BLaER1 treated with 17β-estradiol and CSF1 and Interleukin-3, amounts not matched to agents 10 nM and 100 nM (cell line): ENCODE measurements around the gene ZNF217.
"Not testable (repeated sequence)": the region's sequence is repeated elsewhere in the genome, so short reads cannot be mapped to it uniquely, and the experiment has no call there.

ENCODE experiments used
- H3K27ac ChIP-seq, 11 experiments: shearing (Covaris generic); formaldehyde crosslinking; 2 replicates each; pipeline ENCODE4 v1.8.1; 2022
- H3K27me3 ChIP-seq, 11 experiments: shearing (Covaris generic); formaldehyde crosslinking; 2 replicates each; pipeline ENCODE4 v1.8.1; 2022
- H3K36me3 ChIP-seq, 11 experiments: shearing (Covaris generic); formaldehyde crosslinking; 2 replicates each; pipeline ENCODE4 v1.8.1; 2022
- H3K4me1 ChIP-seq, 10 experiments: shearing (Covaris generic); formaldehyde crosslinking; 2 replicates each; pipeline ENCODE4 v1.8.1; 2022
- H3K4me2 ChIP-seq, 11 experiments: shearing (Covaris generic); formaldehyde crosslinking; 2 replicates each; pipeline ENCODE4 v1.8.1; 2022
- H3K4me3 ChIP-seq, 10 experiments: shearing (Covaris generic); formaldehyde crosslinking; 2 replicates each; pipeline ENCODE4 v1.8.1; 2022
- H3K9ac ChIP-seq, 11 experiments: shearing (Covaris generic); formaldehyde crosslinking; 2 replicates each; pipeline ENCODE4 v1.8.1; 2022
- H3K9me3 ChIP-seq, 11 experiments: shearing (Covaris generic); formaldehyde crosslinking; replicated peaks in 1 of 11; 2 replicates each; pipeline ENCODE4 v1.8.1; 2022
- H4K20me1 ChIP-seq, 11 experiments: shearing (Covaris generic); formaldehyde crosslinking; 2 replicates each; pipeline ENCODE4 v1.8.1; 2022
- Cebpa-rat ChIP-seq, 11 experiments: shearing (Covaris generic); IDR thresholded peaks; 2 replicates each; pipeline ENCODE4 v1.8.1; 2022

ZNF217 gene

GRCh38 chr20:53623134-53623453 is 29.5 kb upstream of the ZNF217 start:
- Histone ChIP-seq H3K9me3 (no peaks in the 10 kb centered on the region), H3K36me3 (no peaks in the 10 kb centered on the region), H3K27me3 (no peaks in the 10 kb centered on the region), H3K9ac (peak overlapping the region; percentile 77 to 88 (median 83)), H3K4me2 (peak overlapping the region; percentile 76 to 99 (median 81)), H3K27ac (peak overlapping the region; percentile 80 to 99 (median 94)), H4K20me1 (no peaks in the 10 kb centered on the region), H3K4me3 (peak overlapping the region; percentile 20 to 57 (median 40); a peak in 18 of 20 replicates), H3K4me1 (peaks cover 52 to 89% (median 67%) of the 10 kb centered on the region in 10 experiments)
- no peak for TF ChIP-seq Cebpa-rat (IDR thresholded peaks at IDR 0.05)

GRCh38 chr20:53622247-53623133 is 28.9 kb upstream of the ZNF217 start:
- H3K9ac ChIP-seq = peak overlapping the region; percentile 77 to 88 (median 83); a peak in 21 of 22 replicates
- no peak for TF ChIP-seq Cebpa-rat (IDR thresholded peaks at IDR 0.05)
- H3K36me3 ChIP-seq = no peaks in the 10 kb centered on the region
- no peaks in the 10 kb centered on the region for H3K9me3 ChIP-seq
- H3K27me3 ChIP-seq = no peaks in the 10 kb centered on the region
- peaks cover 52 to 88% (median 67%) of the 10 kb centered on the region in 10 experiments for H3K4me1 ChIP-seq
- H4K20me1 ChIP-seq = no peaks in the 10 kb centered on the region
- H3K4me3 ChIP-seq = peak overlapping the region in 9 of 10 experiments; percentile 2 to 46 (median 38); a peak in 7 of 20 replicates
- peak overlapping the region; percentile 80 to 99 (median 94) for H3K27ac ChIP-seq
- peak overlapping the region; percentile 76 to 99 (median 81) for H3K4me2 ChIP-seq

- Histone ChIP-seq H3K9me3 (no peaks in the 10 kb centered on the region), H3K9ac (peak overlapping the region; percentile 58 to 88 (median 82); a peak in 21 of 22 replicates), H4K20me1 (no peaks in the 10 kb centered on the region), H3K36me3 (no peaks in the 10 kb centered on the region), H3K4me2 (peak overlapping the region; percentile 76 to 99 (median 81)), H3K27ac (peak overlapping the region; percentile 80 to 99 (median 94)), H3K4me3 (peak overlapping the region in 1 of 10 experiments; percentile 26; a peak in 2 of 20 replicates), H3K4me1 (peaks cover 52 to 85% (median 67%) of the 10 kb centered on the region in 10 experiments), H3K27me3 (no peaks in the 10 kb centered on the region)
- no peak for TF ChIP-seq Cebpa-rat (IDR thresholded peaks at IDR 0.05)
Observed at GRCh38 chr20:53621482-53622246, 28.0 kb upstream of the ZNF217 start.

- H3K27ac ChIP-seq = peak overlapping the region in 8 of 11 experiments; percentile 37 to 60 (median 50); a peak in 13 of 22 replicates
- H3K27me3 ChIP-seq, H3K4me3 ChIP-seq, H4K20me1 ChIP-seq, H3K36me3 ChIP-seq, H3K9me3 ChIP-seq: not testable (repeated sequence)
- 0 out of 22 replicates have a peak overlapping the region, but pooled peaks of 1 of the 11 experiments have one; percentile 42 for H3K9ac ChIP-seq
- peak overlapping the region in 6 of 11 experiments; percentile 46 to 82 (median 66); a peak in 10 of 22 replicates for H3K4me2 ChIP-seq
- H3K4me1 ChIP-seq = peaks cover 39 to 75% (median 54%) of the 10 kb centered on the region in 10 experiments
Observed at GRCh38 chr20:53618490-53619000, 24.9 kb upstream of the ZNF217 start.

- peaks cover 33 to 76% (median 54%) of the 10 kb centered on the region in 10 experiments for H3K4me1 ChIP-seq
- H3K4me3 ChIP-seq = no peak overlapping the region
- no peak for TF ChIP-seq Cebpa-rat (IDR thresholded peaks at IDR 0.05)
- no peak overlapping the region for H3K4me2 ChIP-seq
- H3K27ac ChIP-seq = no peak overlapping the region
- no peaks in the 10 kb centered on the region for H3K27me3 ChIP-seq
- no peaks in the 10 kb centered on the region for H4K20me1 ChIP-seq
- no peaks in the 10 kb centered on the region for H3K36me3 ChIP-seq
- H3K9ac ChIP-seq = no peak overlapping the region
- no peaks in the 10 kb centered on the region for H3K9me3 ChIP-seq
Observed at GRCh38 chr20:53617791-53618489, 24.3 kb upstream of the ZNF217 start.

- H3K9me3 ChIP-seq, H4K20me1 ChIP-seq, H3K4me3 ChIP-seq, H3K9ac ChIP-seq, H3K27ac ChIP-seq, H3K27me3 ChIP-seq, H3K4me2 ChIP-seq, H3K36me3 ChIP-seq: not testable (repeated sequence)
- H3K4me1 ChIP-seq = peaks cover 26 to 74% (median 54%) of the 10 kb centered on the region in 10 experiments
Observed at GRCh38 chr20:53616489-53616888, 22.9 kb upstream of the ZNF217 start.

- H3K27me3 ChIP-seq = no peaks in the 10 kb centered on the region
- peaks cover 0 to under 1% (median 0%) of the 10 kb centered on the region in 11 experiments; a peak in 1 of 22 replicates for H3K9me3 ChIP-seq
- no peaks in the 10 kb centered on the region for H4K20me1 ChIP-seq
- peaks cover 28 to 69% (median 53%) of the 10 kb centered on the region in 10 experiments for H3K4me1 ChIP-seq
- H3K9ac ChIP-seq = no peak overlapping the region
- H3K36me3 ChIP-seq = no peaks in the 10 kb centered on the region
- TF ChIP-seq Cebpa-rat (IDR thresholded peaks at IDR 0.05) = no peak
- H3K4me3 ChIP-seq = no peak overlapping the region
- H3K27ac ChIP-seq = peak overlapping the region in 4 of 11 experiments; percentile 8 to 99 (median 66); a peak in 6 of 22 replicates
- H3K4me2 ChIP-seq = peak overlapping the region in 4 of 11 experiments; percentile 15 to 96 (median 72); a peak in 7 of 22 replicates
Observed at GRCh38 chr20:53613748-53614147, 20.1 kb upstream of the ZNF217 start.

GRCh38 chr20:53612289-53612688 is 18.6 kb upstream of the ZNF217 start:
- not testable (repeated sequence) for H3K36me3 ChIP-seq, H3K27me3 ChIP-seq, H4K20me1 ChIP-seq
- H3K4me2 ChIP-seq = peak overlapping the region in 9 of 11 experiments; percentile 59 to 98 (median 85); a peak in 16 of 22 replicates
- H3K9ac ChIP-seq = peak overlapping the region in 4 of 11 experiments; percentile 73 to 83 (median 80); a peak in 6 of 22 replicates
- H3K27ac ChIP-seq = peak overlapping the region in 9 of 11 experiments; percentile 39 to 99 (median 80); a peak in 15 of 22 replicates
- H3K9me3 ChIP-seq = peaks cover 0 to 13% (median 7%) of the 10 kb centered on the region in 11 experiments; a peak in 11 of 22 replicates
- peaks cover 34 to 74% (median 60%) of the 10 kb centered on the region in 10 experiments for H3K4me1 ChIP-seq
- H3K4me3 ChIP-seq = peak overlapping the region in 1 of 10 experiments; percentile 41; a peak in 1 of 20 replicates
